ENCODE data around the gene POC5.
A peak's percentile ranks its signal among the peaks of the same experiment; 100 is the strongest.
"Not testable (repeated sequence)": the region's sequence is repeated elsewhere in the genome, so short reads cannot be mapped to it uniquely, and the experiment has no call there.

The POC5 gene, protein sequence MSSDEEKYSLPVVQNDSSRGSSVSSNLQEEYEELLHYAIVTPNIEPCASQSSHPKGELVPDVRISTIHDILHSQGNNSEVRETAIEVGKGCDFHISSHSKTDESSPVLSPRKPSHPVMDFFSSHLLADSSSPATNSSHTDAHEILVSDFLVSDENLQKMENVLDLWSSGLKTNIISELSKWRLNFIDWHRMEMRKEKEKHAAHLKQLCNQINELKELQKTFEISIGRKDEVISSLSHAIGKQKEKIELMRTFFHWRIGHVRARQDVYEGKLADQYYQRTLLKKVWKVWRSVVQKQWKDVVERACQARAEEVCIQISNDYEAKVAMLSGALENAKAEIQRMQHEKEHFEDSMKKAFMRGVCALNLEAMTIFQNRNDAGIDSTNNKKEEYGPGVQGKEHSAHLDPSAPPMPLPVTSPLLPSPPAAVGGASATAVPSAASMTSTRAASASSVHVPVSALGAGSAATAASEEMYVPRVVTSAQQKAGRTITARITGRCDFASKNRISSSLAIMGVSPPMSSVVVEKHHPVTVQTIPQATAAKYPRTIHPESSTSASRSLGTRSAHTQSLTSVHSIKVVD

DNA sequence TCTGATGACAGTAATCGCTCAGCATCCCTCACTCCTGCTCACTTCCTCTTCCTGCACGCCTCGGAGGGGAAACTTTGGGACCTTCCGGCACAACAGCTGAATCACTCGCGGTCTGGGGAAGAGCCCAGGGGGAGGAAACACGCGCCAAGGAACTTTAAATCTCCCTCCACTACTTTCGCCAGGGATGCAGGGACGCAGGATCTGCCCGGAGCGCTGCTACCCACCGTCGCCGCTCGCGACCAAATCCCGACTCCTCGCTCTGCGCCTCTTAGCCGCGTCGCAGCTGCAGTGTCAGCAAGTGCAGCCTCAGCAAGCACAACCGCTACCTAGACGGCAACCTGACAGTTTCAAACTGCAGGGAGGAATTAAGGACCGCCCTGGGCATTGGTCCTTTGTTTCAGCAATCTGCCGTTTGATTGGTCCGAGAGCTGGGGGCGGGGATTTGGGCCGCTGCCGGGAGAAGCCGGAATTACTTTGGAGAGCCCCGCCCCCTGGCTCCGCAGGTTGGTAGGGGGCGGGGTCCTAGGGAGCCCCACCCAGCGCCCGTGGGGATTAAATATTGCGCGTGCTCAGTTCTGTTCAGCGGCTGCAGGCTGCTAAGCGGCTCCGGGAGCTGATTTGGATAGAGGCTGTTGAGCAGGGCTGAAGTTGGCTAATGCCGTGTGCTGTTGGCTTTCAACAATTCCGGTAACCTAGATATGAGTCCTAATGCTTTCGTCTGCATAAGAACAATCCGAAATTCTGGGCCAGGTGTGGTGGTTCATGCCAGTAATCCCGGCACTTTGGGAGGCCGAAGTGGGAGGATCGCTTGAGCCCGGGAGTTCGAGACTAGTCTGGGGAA is at the start of gene POC5:
Gene POC5 (minus strand): TSS at position 356 of the 841 bp plus-strand sequence. CDS start 4,500 bp downstream, outside the sequence.
- peak; percentile 94 for DNase-seq (ENCODE audit: low read depth)

DNA sequence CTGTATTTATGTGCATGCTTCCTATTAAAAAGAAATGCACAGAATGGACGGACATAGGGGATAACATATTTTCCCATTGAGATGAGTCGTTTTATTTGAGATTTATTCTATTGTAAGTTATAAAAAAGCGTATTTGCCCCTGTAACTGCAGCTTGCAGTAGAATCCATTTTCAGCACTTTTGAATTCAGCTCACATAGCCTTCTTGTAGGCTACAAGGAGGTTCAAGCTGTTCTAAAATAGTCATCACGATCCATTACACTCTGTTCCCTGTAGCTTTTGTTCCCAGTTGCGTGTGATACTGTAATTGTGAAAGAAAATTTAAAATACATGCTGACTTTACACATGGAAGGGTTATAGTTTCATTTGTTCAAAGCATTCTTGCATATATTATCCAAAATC is 40.9 kb upstream of the POC5 start:
- no peak for DNase-seq (ENCODE audit: low read depth)

DNA sequence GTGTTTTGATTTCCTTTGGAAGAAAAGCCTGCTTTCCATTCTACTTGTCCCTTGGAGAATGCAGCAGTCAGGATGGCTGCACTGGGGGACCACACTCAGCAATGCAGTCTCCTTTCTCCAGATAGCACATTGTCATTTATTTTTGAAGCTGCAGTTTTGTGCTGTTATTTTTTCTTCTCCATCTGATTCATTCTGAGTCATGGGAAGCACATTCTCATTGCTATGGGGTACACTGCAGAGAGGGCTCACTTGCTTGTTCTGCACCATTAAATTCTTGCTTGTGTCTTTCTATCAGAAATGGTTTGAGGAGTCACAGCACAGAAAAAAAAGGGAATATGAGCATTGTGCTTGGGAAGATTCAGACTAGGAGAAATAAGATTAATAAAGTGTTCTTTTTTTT is 39.7 kb upstream of the POC5 start:
- no peak for DNase-seq (ENCODE audit: low read depth)

DNA sequence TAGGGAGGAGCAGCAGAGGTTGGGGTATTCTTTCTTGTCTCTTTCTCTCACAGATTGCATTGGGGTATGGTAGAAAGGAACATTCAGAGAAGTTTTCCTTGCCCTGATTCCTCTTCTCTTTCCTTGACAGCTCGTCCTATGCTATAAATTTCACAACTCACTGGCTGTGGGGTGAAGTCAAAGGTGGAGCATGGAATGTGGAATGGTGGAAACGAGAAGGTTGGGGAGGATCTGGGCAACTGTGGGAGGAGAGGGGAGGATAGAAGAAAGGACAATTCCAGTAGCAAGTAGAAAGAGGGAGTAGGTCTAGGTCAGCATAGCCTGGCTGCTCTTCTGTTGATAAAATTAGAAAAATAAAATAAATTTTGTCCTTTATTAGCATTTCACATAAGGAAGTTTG is 39.0 kb upstream of the POC5 start:
- no peak for DNase-seq (ENCODE audit: low read depth)

DNA sequence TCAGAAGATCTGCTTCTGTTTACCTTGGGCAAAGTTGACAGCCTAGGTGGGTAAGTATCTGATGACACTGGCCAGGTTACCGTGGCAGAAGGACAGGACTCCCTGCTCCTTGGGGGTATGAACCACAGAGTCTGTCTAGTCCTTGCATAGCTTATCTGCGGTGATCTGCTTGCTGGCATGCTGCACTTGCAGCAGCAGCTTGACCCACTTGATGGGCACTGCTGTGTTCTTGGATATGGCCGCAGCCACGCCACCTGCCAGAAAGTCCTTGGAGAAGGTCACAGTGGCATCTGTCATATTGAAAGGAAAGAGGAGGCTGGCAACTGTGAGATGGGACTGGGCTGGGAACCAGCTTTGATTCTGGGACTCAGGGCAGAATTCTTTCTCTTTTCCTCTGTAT is 35.9 kb upstream of the POC5 start:
- DNase-seq (ENCODE audit: low read depth): no peak

DNA sequence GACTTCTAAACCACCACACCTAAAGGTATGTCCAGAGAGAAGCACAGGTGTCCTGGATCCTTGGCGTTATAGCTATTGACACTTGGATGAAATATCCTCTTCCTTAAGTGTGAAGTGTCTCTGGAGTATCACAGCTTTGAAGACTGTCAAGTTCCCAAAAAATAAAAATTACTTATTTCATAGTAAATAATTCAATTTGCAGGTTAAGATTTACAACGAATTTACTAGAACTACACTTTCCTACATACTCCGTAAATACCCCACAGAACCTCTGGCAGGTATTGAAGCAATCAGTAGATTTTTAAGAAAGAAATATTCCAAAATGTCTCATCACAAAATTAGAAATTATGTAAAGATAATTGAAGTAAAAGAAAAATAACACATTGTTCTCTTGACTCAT is 27.1 kb upstream of the POC5 start:
- no peak for DNase-seq (ENCODE audit: low read depth)

DNA sequence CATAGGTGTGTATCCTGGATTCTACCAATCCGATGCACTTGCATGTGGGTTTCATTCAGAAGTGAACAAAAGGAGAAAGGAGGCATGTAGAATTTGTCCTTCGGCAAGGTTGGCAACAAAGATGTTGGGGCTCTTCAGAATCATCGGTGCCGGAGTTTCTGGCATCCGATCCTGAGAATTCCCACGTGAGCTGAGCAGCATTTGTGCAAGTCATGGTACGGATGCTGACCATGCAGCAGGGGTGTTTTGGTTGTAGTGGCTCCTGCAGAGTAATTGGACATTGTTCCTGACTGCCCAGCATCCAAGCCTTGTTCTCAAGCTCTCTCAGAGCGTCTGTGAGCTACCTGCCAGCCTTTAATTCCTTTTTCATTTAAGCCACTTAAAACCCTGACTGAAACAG is 19.0 kb upstream of the POC5 start:
- no peak for DNase-seq (ENCODE audit: low read depth)

DNA sequence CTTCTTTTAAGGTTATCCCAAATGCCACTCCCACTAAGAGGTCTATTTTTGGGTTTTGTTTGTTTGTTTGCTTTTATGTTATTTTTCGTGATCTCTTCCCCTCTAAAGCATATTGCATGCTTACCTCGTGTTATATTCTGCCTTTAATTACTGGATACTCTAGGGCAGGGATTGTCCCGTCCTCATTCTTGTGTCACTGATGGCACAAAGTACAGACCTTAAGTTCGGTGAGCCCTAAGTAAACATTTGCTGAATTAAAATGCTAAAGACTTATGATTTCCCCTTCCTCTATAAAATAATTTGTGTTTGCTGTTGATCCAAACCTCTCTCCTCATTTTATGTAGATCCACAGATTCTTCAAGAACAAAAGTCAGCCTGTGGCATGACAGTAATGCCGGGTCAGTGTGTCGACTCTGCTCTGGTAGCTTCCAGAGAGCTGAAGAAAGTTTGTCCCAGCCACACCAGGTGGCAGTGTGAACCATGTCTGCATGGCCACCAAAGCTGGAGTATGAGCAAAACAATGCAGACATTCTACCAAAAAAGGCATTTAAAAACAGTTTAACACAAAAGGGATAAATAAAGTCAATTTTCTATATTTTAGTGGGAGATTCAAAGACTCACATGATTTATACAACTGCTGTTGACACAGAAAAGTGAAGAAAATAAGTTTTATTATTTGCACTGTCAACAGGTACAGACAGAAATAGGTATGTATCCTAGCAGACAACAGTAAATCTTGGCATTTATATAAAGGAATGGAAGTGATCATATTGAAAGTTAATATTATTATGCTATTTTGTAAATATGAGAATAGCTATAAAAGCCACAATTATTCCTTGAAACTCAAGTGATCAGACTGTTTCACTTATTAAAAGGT is 17.9 kb upstream of the POC5 start:
- DNase-seq (ENCODE audit: low read depth): no peak

DNA sequence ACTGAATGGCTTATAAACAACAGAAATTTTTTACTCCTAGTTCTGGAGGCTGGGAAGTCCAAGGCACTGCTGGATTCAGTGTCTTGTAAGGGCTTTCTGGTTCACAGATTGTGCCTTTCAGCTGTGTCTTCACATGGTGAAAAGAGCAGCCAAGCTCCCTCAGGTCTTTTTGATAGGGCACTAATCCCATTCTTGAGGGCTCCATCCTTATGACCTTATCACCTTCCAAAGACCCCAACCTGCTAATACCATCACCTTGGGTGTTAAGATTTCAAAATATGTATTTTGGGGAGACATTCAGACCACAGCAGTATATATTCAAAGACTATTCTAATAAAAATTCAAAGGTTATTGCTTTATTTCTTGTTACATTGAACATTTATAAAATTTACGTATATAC is 16.5 kb upstream of the POC5 start:
- no peak for DNase-seq (ENCODE audit: low read depth)

DNA sequence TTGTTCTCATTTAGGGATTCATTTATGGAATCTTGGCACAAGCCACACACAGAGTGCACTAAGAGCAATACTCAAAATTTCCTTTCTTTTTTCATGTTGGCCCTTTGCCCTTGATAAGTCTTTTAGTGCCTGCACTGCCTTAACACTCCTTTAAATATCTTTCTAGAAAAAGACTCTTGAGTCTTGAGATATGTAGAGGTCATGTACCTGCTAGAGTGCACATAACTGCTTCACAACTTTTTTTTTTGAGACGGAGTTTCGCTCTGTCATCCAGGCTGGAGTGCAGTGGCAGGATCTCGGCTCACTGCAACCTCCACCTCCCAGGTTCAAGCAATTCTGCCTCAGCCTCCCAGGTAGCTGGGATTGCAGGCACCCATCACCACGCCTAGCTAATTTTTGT is 14.3 kb upstream of the POC5 start:
- DNase-seq (ENCODE audit: low read depth): not testable (repeated sequence)

DNA sequence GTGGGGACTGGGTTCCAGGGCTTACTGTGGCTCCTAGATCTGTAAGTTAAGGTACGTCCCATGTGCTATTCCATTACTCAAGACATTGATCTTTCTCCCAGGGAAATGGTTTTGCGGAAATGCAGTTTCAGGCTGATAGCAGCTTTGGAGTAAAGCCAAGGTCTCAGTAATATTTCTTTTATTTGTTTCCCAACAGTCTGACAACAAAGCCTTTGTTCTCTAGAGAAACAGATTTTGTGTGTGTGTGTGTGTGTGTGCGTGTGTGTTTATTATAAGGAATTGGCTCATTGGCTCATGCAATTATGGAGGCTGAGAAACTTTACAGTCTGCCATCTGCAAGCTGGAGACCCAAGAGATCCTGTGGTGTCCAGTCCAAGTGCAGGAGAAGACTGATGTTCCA is 12.1 kb upstream of the POC5 start:
- DNase-seq (ENCODE audit: low read depth): no peak

DNA sequence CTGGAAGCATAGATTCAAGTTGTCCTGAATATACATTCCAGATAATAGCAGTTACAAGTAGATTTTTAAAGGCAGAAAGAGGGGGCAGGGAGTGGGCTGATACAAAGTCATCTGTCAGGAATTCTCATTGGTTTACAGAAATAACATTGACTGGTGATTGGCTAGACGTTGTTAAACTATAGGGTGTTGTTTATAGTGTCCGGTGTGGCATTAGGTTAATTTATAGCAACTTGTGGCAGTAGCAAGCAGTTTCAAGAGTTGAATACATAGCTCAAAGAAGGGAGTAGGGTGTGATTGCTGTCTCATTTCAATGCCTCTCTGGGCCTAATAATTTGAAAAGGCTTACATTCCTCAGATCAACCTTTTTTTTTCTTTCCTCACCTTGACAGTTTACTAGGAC is 10.7 kb upstream of the POC5 start:
- no peak for DNase-seq (ENCODE audit: low read depth)

DNA sequence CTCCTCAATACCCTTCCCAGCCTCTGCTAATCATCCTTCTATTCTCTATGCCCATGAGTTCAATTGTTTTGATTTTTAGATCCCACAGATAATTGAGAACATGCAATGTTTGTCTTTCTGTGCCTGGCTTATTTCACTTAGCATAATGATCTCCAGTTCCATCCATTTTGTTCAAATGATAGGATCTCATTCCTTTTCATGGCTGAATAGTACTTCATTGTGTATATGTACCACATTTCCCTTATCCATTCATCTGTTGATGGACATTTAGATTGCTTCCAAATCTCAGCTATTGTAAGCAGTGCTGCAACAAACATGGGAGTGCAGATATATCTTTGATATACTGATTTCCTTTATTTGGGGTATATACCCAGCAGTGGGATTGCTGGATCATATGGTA is 9.0 kb upstream of the POC5 start:
- DNase-seq (ENCODE audit: low read depth): not testable (repeated sequence)

DNA sequence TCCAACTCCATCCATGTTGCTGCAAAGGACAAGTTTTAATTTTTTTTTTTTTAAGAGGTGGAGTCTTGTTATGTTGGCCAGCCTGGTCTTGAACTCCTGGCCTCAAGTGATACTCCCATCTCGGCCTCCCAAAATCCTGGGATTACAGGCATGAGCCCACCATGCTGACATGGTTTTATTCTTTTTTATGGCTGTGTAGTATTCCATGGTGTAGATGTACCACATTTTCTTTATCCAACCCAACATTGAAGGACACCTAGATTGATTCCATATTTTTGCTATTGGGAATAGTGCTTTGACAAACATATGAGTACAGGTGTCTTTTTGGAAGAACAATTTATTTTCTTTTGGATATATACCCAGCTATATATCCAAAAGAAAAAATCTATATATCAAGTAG is 6.1 kb upstream of the POC5 start:
- no peak for DNase-seq (ENCODE audit: low read depth)

DNA sequence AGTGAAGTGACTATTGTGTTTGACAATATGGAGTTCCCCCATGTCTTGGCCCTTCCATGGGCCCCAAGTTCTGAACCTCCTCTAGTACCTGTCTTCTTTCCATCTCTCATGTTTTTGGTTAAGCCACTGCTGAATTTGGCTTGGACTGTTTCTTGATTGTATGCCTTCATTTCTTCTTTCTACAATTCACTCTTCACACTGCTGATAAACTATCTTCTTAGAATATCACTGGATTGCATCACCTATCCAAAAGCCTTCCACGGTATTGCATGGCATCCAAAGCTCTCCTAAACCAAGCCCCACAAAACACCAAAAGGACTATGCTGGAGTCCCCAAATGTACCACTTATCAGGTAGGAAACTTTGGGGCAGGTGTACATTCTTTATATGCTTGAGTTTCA is 4.3 kb upstream of the POC5 start:
- DNase-seq (ENCODE audit: low read depth): no peak

DNA sequence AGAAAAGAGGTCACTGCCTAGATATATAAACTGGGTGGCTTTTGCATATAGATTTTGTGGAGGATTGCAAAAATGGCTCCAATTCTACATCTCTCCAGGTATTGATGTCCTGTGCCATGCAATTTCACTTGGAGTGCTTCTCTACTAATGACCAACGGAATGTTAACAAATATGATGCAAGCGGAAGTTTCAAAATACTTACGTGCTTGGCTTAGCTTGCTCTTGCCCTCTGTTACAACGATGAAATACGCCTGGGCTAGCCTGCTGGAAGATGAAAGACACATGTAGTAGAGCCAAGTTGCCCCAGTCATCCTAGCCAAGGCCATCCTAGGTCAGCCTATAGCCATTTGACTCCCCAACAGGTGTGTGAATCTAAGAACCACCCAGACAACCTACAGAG is 3.6 kb upstream of the POC5 start:
- no peak for DNase-seq (ENCODE audit: low read depth)

DNA sequence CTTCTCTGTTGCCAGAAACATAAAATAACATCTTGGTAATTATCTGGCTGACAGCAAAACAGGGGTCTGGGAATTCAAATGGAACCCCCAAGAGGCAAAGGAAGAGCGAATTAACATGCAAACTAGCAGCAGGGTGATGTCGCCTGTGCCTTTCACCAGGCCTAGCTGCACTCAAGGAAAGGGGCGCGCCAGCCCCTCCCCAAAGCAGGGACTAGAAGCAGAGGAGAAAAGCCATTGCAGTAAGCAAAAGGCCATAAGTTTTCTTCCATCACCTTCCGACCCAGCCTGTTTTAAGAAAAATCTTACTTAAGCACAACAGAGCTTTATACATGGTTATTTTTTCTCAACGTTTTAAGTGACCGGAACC is 539 bp downstream of the POC5 start:
- no peak for DNase-seq (ENCODE audit: low read depth)

DNA sequence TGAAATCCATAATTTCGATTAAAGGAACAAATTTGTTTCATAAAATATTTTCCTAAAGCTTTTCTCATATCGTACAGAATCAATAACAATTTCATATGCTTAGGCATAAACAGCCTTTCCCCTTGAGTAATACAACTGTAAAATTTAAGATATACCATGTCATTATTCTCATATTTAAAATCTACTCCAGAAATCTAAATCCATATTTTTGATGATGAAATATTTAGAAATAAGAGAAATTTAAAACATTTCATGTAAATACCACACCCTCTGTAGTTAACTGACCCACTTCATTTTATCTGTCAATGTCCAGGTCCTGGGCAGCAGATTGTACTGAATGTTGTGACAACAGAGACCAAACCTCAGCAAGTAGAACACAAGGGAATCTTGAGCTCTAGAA is 5.1 kb downstream of the POC5 start:
- DNase-seq (ENCODE audit: low read depth): no peak

DNA sequence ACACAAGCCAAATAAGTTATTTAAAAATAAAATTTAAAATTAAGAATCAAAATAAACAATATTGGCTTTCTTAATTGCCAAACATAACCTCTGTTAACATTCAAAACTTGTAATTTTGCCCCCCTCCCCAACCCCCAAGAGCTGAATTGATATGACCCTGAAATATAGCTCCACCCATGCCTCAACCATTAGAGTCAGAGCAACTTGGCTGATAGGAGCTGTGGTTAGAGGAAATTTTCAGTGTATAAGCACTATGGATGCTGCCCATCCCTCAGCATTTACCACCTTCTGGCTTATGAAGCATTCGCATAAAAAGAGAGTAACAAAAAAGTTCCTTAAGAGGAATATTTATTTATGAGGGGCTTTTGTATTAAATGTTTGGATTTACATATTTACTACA is 6.1 kb downstream of the POC5 start:
- DNase-seq (ENCODE audit: low read depth): no peak

DNA sequence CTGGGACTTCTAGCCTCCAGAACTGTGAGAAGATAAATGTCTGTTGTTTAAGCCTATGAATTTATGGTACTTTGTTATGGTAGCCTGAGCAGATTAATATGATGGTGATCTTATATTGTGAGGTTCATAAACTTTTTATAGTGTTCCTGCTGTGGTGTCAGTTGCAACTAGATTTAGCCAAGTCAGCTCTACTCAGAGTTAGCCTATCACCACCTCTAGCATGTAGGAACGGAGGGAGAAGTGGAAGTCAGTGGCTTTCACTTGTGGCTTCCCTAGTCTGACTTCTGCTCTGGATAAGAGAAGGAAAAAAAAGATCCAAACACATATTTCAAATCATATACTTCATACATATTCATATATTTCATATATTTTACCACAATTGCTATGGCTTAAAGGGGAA is 6.6 kb downstream of the POC5 start:
- no peak for DNase-seq (ENCODE audit: low read depth)

DNA sequence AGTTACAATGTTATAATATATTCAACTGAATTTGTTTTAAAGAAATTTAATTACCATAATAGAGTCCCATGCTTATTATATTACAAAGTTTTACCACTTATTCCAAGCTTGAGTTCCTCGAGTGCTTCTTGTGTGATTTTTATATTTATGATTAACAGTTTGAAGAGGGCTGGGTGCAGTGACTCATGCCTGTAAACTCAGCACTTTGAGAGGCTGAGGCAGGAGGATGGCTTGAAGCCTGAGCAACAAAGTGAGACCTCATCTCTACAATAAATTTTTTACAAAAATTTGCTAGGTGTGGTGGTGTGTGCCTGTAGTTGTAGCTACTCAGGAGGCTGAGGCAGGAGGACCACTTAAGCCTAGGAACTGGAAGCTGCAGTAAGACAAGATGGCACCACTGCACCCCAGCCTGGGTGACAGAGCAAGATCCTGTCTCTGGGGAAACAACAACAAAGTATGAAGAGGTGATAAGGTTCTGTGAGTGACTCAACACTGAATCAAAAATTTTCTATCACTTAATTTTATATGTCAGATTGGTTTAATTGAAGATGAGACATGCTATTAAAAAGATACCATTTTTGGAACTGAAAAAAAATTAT is 9.2 kb downstream of the POC5 start:
- no peak for DNase-seq (ENCODE audit: low read depth)

DNA sequence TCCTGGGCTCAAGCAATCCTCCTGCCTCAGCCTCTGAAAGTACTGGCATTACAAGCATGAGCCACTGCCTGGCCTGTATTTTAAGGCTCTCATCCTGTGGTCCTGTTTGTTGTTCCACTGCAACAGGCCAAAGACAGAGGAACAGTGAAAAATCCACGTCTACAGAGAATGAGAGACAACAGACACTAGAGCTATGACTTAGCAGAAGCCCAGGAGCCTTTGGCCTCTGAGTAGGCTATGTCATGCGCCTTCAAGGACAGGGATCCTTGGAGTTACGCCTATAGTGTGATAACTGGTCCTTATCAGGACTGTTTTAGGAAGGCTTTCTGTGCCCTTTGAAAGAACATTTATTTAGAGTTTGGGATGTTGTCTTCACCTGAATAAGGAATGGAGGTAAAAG is 10.5 kb downstream of the POC5 start:
- no peak for DNase-seq (ENCODE audit: low read depth)

Data from T-helper 22 cell (primary cell).